GM12891 (cell line): ENCODE results near the gene CD48.
A peak's percentile ranks its signal among the peaks of the same experiment; 100 is the strongest.
"Not testable (repeated sequence)": the region's sequence is repeated elsewhere in the genome, so short reads cannot be mapped to it uniquely, and the experiment has no call there.

ENCODE experiments used
- DNase-seq: peaks from one replicate; pipeline ENCODE4 v3.0.0; 2011; ENCODE audit warnings: low spot score; ENCODE audit not compliant: insufficient read length
- FAIRE-seq: peaks from 2 replicates; lab custom pipeline; 2011; peaks lifted over from hg19 to GRCh38; lab: Jason Lieb, UNC
- PAX5 ChIP-seq: IDR thresholded peaks from 2 replicates; pipeline ENCODE4 v1.6.1; 2011; ENCODE audit warnings: low read length, moderate library complexity, mild to moderate bottlenecking; ENCODE audit not compliant: insufficient read depth, severe bottlenecking
- POLR2A ChIP-seq: IDR thresholded peaks from 2 replicates; pipeline ENCODE4 v1.6.1; 2011; ENCODE audit warnings: low read depth, low read length, control low read depth
- POLR2AphosphoS5 ChIP-seq: IDR thresholded peaks from 2 replicates; pipeline ENCODE4 v1.6.1; 2011; ENCODE audit warnings: low read depth, low read length, control low read depth
- POU2F2 ChIP-seq: IDR thresholded peaks from 2 replicates; pipeline ENCODE4 v1.6.1; 2011; ENCODE audit warnings: low read depth, mild to moderate bottlenecking, control low read depth, low read length, moderate library complexity
- SPI1 ChIP-seq: IDR thresholded peaks from 2 replicates; pipeline ENCODE4 v1.6.1; 2011; ENCODE audit warnings: low read depth, low read length, control low read depth
- TAF1 ChIP-seq: IDR thresholded peaks from 2 replicates; pipeline ENCODE4 v1.6.1; 2011; ENCODE audit warnings: low read depth, low read length, control low read depth

Gene CD48

DNA sequence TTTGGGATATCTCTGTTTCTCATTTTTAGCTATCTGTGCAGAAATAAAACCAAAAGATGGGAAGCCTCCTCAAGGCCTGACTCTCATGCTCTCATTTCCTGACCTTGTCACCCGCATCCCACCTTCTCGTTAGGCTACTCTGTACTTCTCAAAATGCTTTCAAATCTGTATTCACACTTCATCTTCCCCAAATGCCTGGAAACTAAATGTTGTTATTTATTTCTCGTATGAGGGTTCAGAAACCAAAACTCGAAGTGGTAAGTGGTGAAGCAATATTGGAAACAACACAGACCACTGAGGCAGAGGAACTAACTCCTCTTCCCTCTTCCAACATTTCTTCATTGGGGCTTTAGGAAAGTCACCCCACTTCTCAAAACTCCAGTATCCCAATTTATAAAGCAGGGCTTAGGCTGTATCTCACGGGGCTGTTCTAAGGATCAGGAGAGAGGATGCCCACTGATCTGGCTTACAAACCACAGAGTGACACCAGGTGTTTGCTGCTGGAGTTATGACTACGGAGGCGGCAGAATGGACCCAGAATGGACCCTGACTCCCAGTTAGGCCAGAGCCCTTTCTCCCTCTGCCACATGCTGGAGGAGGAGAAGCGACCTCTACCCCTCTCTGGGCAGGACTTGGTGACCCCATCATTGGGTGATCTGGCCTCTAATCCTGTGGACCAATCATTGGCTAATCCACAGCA lies 31.0 kb upstream of the CD48 start:
- FAIRE-seq: peak; percentile 79
- DNase-seq: no peak
- TF ChIP-seq POLR2AphosphoS5 (0 out of 2 replicates have a peak, but pooled peaks have one; percentile 19), POLR2A (no peak)

DNA sequence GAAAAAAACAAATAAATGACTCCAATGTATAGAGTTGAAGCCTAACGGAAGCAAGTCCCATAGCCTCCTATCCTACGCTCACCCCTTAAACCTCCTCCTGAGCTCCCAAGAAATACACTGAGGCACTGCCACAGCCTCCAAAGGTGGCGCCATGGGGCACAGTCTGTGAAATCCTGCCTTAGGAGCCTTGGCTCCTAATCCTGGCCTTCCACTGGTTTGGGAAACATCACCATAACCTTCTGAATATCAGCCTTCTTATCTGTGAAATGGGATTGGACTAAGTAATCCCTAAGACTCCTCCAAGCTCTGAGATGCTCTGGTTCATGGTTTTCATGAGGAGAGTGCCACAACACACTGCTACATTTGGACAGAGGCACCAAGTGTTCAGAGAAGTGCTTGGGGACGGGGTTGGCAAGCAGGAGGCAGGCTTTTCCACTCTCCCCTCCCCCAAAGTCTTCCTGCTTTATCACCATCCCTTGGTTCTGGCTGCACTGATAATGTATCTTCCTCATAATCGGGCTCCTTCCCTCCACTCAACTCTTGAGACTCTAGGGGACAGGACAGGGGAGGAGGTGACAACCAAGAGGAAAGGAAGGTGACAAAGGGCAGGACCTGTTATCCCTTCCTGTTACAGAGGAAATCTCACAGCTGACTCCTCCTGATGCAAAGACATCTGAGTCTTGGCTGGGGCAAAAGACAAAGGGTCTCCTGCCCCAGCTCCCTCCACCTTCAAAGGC lies 30.2 kb upstream of the CD48 start:
- TF ChIP-seq POU2F2: no peak
- TF ChIP-seq POLR2AphosphoS5: no peak
- FAIRE-seq (peak; percentile 35), DNase-seq (no peak)

DNA sequence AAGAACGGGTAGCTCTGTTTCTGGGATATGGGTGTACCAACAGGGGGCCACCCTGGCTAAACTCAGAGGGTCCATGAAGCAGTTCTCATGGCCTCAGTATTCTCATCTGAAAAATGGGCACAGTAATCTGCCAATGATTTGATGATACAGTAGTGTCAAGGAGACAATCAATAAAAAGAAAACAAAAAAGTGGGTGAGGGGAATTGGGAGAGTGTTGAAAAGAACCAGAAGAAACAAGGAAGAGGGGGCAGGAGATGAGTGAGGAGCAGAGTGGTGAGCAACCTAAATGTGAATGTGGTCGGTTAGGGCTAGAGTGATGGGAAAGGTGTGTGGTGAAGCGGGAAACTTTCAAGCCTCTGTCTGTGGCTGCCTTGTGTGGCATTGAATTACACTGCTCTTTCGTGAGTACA lies 29.5 kb upstream of the CD48 start:
- no peak for DNase-seq
- TF ChIP-seq POU2F2: no peak
- TF ChIP-seq POLR2A: no peak
- TF ChIP-seq PAX5: no peak
- no peak for TF ChIP-seq POLR2AphosphoS5
- TF ChIP-seq TAF1: no peak
- no peak for TF ChIP-seq SPI1
- FAIRE-seq: peak; percentile 89

DNA sequence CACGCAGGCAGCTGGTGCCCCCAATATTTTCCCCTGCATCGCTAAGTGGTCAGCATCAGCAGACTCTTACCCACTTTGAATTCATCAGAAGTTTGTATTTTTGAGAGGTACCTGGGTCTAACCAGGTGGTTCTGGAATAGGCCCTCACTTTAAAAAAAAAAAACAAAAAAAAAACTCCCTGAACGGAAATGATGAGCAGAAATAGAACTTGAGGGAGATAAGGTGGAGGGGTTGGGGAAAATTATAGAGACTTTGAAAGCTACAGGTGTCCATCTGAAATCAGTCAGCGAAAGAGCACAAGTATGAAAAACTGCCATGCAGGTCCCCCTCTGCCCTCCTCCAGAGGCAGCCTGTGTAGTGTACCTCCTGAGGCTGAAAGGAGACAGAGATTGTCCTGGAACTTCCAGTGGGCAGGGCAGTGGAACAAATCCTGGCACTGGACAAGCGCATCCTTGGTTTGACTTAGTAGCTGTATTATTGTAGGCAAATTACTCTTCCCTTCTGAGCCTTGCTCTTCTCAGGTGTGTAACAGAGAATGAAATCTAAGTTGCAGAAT lies 28.6 kb upstream of the CD48 start:
- DNase-seq: no peak
- TF ChIP-seq SPI1 (no peak), TAF1 (no peak), POU2F2 (no peak), POLR2AphosphoS5 (no peak), PAX5 (no peak), POLR2A (no peak)
- FAIRE-seq: peak; percentile 76

DNA sequence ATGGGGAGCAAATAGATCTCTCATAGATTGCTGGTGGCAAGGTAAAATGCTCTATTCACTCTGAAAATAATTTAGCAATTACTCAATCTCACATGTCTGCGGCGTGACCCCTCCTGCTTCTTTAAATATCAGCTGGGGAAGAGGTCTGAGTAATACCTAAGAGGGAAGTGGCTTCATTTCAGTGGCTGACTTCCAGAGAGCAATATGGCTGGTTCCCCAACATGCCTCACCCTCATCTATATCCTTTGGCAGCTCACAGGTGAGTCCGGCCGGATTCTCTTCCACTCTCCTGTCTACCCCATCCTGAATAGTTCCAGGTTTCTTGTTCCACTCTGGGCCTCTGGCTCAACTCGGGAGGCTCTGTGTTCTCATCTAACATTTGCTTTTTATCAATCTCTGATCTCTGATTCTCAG lies 27.5 kb upstream of the CD48 start, which contains the start of gene SLAMF7:
Gene SLAMF7, plus strand, starts transcription at position 150 of the 414 bp plus-strand sequence. Its CDS starts 55 bp downstream, at position 205.
- TF ChIP-seq POLR2A (peak; percentile 94), POU2F2 (peak; percentile 69; the same call in 1 of the 2 replicates), SPI1 (peak; percentile 91), PAX5 (no peak), POLR2AphosphoS5 (peak; percentile 93), TAF1 (peak; percentile 87)
- FAIRE-seq (peak; percentile 98), DNase-seq (no peak)

DNA sequence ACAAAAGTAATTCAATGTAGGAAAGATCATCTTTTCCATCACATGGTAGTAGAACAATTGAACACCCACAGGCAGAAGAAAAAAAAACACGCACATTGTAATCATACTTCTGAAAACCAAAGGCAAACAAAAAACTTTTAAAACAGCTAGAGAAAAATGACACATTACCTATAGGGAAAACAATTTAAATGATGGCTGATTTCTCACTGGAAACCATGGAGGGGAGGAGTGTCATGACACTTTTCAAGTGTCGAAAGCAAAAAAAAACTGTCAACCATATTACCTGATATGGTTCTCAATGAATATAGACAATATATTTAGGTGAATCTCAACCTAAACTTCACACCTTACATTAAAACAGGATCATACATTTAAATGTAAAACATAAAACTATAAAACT lies 26.6 kb upstream of the CD48 start:
- FAIRE-seq (peak; percentile 33), DNase-seq (no peak)
- TF ChIP-seq PAX5 (no peak), SPI1 (no peak), POU2F2 (no peak), POLR2AphosphoS5 (no peak), POLR2A (no peak), TAF1 (no peak)

DNA sequence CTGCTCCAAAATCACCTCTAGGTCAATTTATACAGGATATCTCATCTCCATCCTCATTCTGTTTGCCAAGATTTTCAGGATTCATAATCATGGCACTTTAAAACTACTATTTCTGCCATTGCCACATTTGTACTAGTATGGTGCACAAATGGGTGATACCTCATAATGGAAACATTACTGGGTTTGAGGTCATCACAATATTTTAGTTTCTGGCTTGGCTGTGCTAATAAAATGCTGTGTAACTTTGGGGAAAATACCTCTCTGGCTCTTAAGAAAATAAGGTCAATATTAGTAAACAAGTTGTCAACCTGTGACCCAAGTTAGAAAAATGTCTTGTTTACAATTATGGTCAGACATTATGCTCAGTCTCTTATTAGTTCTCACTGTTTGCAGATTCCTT lies 22.7 kb upstream of the CD48 start:
- FAIRE-seq (peak; percentile 78), DNase-seq (no peak)
- TF ChIP-seq TAF1 (no peak), POLR2A (no peak), PAX5 (no peak), SPI1 (no peak)

DNA sequence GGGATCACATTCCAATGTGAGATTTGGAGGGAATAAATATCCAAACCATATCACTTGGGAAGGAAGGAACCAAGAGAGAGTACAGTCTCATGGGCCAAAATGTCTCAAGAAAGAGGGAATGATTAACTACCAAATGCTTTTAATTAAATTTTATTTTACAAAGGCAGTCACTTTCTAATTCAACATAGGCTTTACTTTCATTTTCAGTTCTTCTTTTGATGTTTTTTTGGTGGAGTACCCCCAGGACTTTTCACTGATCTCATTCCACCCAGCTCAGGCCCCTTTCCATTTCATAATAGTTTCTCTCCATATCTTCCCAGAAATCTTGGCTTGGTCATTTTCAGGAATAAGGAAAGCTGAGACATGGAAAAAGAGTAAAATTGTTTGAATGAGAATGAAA lies 22.3 kb upstream of the CD48 start:
- no peak for TF ChIP-seq POLR2AphosphoS5
- TF ChIP-seq SPI1: peak; percentile 86
- DNase-seq (no peak), FAIRE-seq (peak; percentile 13)

DNA sequence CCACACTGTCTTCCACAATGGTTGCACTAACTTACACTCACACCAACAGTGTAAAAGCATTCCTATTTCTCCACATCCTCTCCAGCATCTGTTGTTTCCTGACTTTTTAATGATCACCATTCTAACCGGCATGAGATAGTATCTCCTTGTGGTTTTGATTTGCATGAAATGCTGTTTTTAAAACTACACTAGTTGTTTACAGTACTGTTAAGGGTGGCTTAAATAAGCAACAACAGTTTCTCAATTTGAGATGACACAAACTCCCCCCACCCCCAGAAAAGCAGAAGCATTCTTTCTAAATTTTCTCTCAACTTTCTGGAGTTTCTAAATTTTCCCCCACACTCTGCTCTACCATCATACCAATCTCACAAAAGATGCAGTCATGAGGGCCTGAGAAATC lies 20.4 kb upstream of the CD48 start:
- no peak for DNase-seq
- no peak for TF ChIP-seq SPI1
- no peak for TF ChIP-seq TAF1
- no peak for TF ChIP-seq POLR2AphosphoS5
- no peak for TF ChIP-seq PAX5
- TF ChIP-seq POLR2A: no peak
- no peak for TF ChIP-seq POU2F2
- FAIRE-seq: peak; percentile 82

DNA sequence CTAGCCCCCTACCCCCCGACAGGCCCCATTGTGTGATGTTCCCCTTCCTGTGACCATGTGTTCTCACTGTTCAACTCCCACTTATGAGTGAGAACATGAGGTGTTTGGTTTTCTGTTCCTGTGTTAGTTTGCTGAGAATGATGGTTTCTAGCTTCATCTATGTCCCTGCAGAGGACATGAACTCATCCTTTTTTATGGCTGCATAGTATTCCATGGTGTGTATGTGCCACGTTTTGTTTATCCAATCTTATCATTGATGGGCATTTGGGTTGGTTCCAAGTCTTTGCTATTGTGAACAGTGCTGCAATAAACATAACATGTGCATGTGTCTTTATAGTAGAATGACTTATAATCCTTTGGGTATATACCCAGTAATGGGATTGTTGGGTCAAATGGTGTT lies 19.9 kb upstream of the CD48 start:
- not testable (repeated sequence) for DNase-seq, FAIRE-seq

DNA sequence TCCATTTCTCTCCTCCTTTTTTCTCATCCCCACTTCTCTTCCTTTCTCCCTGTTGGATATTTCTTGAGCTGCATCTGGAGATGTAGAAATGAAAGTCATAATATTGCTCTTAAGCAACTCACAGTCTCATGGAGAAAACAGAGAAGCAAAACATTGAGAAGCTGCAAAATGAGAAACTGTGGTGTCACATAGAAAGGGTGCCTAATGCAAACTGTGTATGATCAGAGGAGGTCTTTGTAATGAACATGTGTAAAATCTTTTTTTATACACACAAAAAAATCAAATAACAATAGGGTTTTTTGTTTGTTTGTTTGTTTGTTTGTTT lies 15.7 kb upstream of the CD48 start:
- FAIRE-seq: peak; percentile 52
- TF ChIP-seq POU2F2 (no peak), SPI1 (no peak), PAX5 (no peak), POLR2AphosphoS5 (no peak), TAF1 (no peak), POLR2A (no peak)
- no peak for DNase-seq
